GM19240 (cell line): Measurements from ENCODE around the gene RAD51AP1.

Source experiments
- DNase-seq: peaks from one replicate; pipeline ENCODE4 v3.0.0; 2011; ENCODE audit warnings: low spot score; ENCODE audit not compliant: insufficient read length

RAD51AP1 gene

GRCh38 chr12:4540638-4541037 is 1.9 kb downstream of the RAD51AP1 start:
- DNase-seq = no peak

- no peak for DNase-seq
These were observed 6.5 kb downstream of the RAD51AP1 start for GRCh38 chr12:4545195-4545594.

GRCh38 chr12:4552191-4552590 is 13.5 kb downstream of the RAD51AP1 start:
- DNase-seq = no peak

GRCh38 chr12:4553943-4554342 is 15.3 kb downstream of the RAD51AP1 start:
- no peak for DNase-seq

- DNase-seq = no peak
These were observed 17.1 kb downstream of the RAD51AP1 start for GRCh38 chr12:4555804-4556203.

- no peak for DNase-seq
These were observed 18.2 kb downstream of the RAD51AP1 start for GRCh38 chr12:4556735-4557530.

GRCh38 chr12:4557586-4557985 is 18.9 kb downstream of the RAD51AP1 start:
- no peak for DNase-seq

- DNase-seq = no peak
These were observed 19.5 kb downstream of the RAD51AP1 start for GRCh38 chr12:4558171-4558570.

GRCh38 chr12:4562034-4562657 is 23.5 kb downstream of the RAD51AP1 start, which contains the start of gene DYRK4:
TSS of gene DYRK4 (plus strand) at chr12:4562208. CDS start at chr12:4562246, 38 bp downstream.
- no peak for DNase-seq

- DNase-seq = no peak
These were observed 24.6 kb downstream of the RAD51AP1 start for GRCh38 chr12:4563336-4563735.

GRCh38 chr12:4564818-4565217 is 26.1 kb downstream of the RAD51AP1 start:
- DNase-seq = no peak

GRCh38 chr12:4566474-4566873 is 27.8 kb downstream of the RAD51AP1 start:
- DNase-seq = no peak

GRCh38 chr12:4567073-4567881 is 28.6 kb downstream of the RAD51AP1 start:
- DNase-seq = no peak

- DNase-seq = no peak
These were observed 30.6 kb downstream of the RAD51AP1 start for GRCh38 chr12:4569261-4569660.

- no peak for DNase-seq
These were observed 34.0 kb downstream of the RAD51AP1 start for GRCh38 chr12:4572680-4573079.

GRCh38 chr12:4579305-4580102 is 40.8 kb downstream of the RAD51AP1 start:
- DNase-seq = no peak

- DNase-seq = no peak
These were observed 41.6 kb downstream of the RAD51AP1 start for GRCh38 chr12:4580281-4580688.

- no peak for DNase-seq
These were observed 45.6 kb downstream of the RAD51AP1 start for GRCh38 chr12:4584281-4584680.

GRCh38 chr12:4584896-4585295 is 46.2 kb downstream of the RAD51AP1 start:
- no peak for DNase-seq

GRCh38 chr12:4586500-4586899 is 47.8 kb downstream of the RAD51AP1 start:
- no peak for DNase-seq

GRCh38 chr12:4587108-4587507 is 48.4 kb downstream of the RAD51AP1 start:
- no peak for DNase-seq
